Right renal cortex interstitium (tissue), 3 donors: ENCODE data around the gene PIP5KL1. TPM values are rescaled to one million over a fixed set of nuclear protein-coding genes. Genes with fewer than 3 reads are reported as not detected.

Source experiments
- DNase-seq, 3 donors: peaks; one replicate each; pipeline ENCODE4 v3.0.0-alpha.2; 2013; ENCODE audit warnings: low read depth in 3 of 3, low spot score in 2 of 3
- polyA plus RNA-seq, 3 donors: library from polyadenylated mRNA; unstranded; fragments of 120-200 nt; gene quantifications; one replicate each; pipeline ENCODE4 v1.2.1, GENCODE V29; 2013; ENCODE audit not compliant: insufficient read length in 3 of 3

The PIP5KL1 gene
- polyA plus RNA-seq, 3 donors, result 1.1 to 1.6 (median 1.1) TPM

- DNase-seq, result no peak
Observed at GRCh38 chr9:127875306-127875966, 55.1 kb downstream of the PIP5KL1 start.

DNA sequence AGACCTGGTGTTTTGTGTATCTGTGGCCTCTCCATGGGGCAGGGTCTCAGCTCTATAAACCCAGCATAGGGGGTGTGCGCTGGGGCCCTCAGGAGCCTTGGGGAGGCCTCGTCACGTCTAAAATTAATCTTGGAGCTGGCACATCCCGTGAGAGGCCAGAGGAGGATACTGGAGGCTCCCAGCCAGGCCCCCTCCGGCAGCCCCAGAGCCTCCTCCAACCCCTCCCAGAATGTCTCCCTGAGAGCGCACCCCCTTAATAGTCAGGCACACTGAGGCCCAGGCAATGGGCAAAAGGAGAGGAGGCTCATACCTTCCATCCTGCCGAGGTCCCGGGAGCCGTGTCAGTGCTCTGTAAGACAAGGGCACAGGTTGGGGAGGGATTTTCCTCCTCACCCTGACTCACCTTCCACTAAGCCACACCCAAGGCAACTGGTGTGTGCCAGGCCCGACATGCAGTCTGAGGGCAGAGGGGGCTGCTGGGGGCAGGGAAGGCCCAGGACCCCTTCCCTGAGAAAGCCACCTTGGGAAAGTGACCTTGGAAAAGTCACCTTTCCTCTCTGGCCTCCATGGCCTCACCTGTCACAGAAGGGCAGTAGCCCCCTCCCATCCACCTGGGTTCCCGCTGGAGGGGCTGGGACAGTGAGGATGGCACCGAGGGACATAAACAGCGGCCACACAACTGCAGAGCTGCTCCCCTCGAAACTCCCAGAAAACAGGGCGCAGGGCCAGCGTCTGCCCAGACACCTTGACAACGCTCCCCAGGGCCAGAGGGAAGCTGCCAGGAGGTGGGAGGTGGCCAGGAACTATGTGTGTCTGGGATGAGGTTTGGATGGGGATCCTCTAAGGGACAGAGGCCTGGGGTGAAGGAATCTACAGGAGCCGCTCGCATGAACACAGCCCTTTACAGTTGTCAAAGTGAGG is 56.0 kb downstream of the PIP5KL1 start:
- DNase-seq, result no peak

DNA sequence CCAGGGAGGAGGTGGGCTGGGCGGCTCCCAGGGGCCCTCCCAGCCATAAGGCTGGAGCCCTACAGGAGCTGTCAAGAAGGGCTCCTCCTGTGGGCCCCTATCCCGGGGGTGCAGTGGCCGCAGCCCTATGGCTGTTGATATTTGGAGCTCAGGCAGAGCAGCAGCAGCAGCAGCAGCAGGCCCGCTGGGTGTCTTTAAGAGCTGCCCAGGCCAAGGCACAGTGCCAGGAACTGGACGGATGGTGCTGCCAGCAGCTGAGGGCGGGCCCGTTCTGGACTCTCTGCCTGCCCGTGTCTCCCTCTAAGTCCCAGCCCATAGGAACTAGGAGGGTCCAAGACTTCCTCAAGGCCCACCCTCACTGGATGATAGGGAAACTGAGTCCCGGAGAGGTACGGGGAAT is 56.7 kb downstream of the PIP5KL1 start:
- no peak for DNase-seq

- DNase-seq, result no peak
Observed at GRCh38 chr9:127873223-127873691, 57.3 kb downstream of the PIP5KL1 start.

GRCh38 chr9:127872369-127873222 is 58.0 kb downstream of the PIP5KL1 start:
- no peak for DNase-seq

GRCh38 chr9:127871531-127871930 is 59.0 kb downstream of the PIP5KL1 start:
- no peak for DNase-seq

GRCh38 chr9:127870887-127871286 is 59.7 kb downstream of the PIP5KL1 start:
- DNase-seq, result no peak

Other genes starting within 250 kb of the PIP5KL1 start
- gene CFAP157, start 223.8 kb downstream of the PIP5KL1 start, polyA plus RNA-seq, result 1 to 10 TPM; 2.7 to 3.3 (median 2.9) TPM
- 1 to 10 TPM; 6.6 to 9.6 (median 7.5) TPM for gene PTRH1, start 215.1 kb downstream of the PIP5KL1 start, polyA plus RNA-seq
- gene TTC16, start 214.7 kb downstream of the PIP5KL1 start, polyA plus RNA-seq, result under 1 TPM; 0.14 to 0.26 (median 0.20) TPM
- 10 to 100 TPM; 12.3 to 15.6 (median 13.4) TPM for gene TOR2A, start 195.5 kb downstream of the PIP5KL1 start, polyA plus RNA-seq
- gene SH2D3C, start 152.1 kb downstream of the PIP5KL1 start, polyA plus RNA-seq, result 10 to 100 TPM; 12.1 to 15.1 (median 12.6) TPM
- 10 to 100 TPM; 69.3 to 69.7 (median 69.3) TPM for gene CDK9, start 144.7 kb downstream of the PIP5KL1 start, polyA plus RNA-seq
- gene FPGS, start 127.9 kb downstream of the PIP5KL1 start, polyA plus RNA-seq, result 10 to 100 TPM; 35.6 to 42.0 (median 39.4) TPM
- gene ENG, start 76.1 kb downstream of the PIP5KL1 start, polyA plus RNA-seq, result 10 to 100 TPM; 72.5 to 78.1 (median 74.0) TPM
- gene AK1, start 53.1 kb downstream of the PIP5KL1 start, polyA plus RNA-seq, result 10 to 100 TPM; 33.9 to 40.0 (median 36.4) TPM
- 10 to 100 TPM; 39.7 to 47.3 (median 43.1) TPM for gene ST6GALNAC6, start 31.2 kb downstream of the PIP5KL1 start, polyA plus RNA-seq
- gene ST6GALNAC4, start 13.7 kb downstream of the PIP5KL1 start, polyA plus RNA-seq, result 10 to 100 TPM; 10.6 to 11.8 (median 11.6) TPM
- gene DPM2, start 7.1 kb upstream of the PIP5KL1 start, polyA plus RNA-seq, result 10 to 100 TPM; 33.3 to 37.4 (median 36.5) TPM
- 10 to 100 TPM; 23.3 to 33.9 (median 26.6) TPM for gene EEIG1, start 50.2 kb upstream of the PIP5KL1 start, polyA plus RNA-seq
- 10 to 100 TPM in 1 of 3 donors, 1 to 10 TPM in 2; 9.5 to 11.0 (median 9.6) TPM for gene NAIF1, start 136.5 kb upstream of the PIP5KL1 start, polyA plus RNA-seq
- 10 to 100 TPM; 12.8 to 14.0 (median 13.4) TPM for gene SLC25A25, start 137.5 kb upstream of the PIP5KL1 start, polyA plus RNA-seq
- 10 to 100 TPM; 35.2 to 43.5 (median 39.2) TPM for gene PTGES2, start 197.0 kb upstream of the PIP5KL1 start, polyA plus RNA-seq
- gene LCN2, start 218.7 kb upstream of the PIP5KL1 start, polyA plus RNA-seq, result under 1 TPM; 0.29 to 0.86 (median 0.79) TPM
- gene BBLN, start 229.5 kb upstream of the PIP5KL1 start, polyA plus RNA-seq, result 10 to 100 TPM; 27.6 to 36.7 (median 30.9) TPM